ENCODE measurements around the gene KRTAP5-7. TPM values are rescaled to one million over a fixed set of nuclear protein-coding genes. Genes with fewer than 3 reads are reported as not detected.

KRTAP5-7 gene
- total RNA-seq, 1 donor from 2014 or later = not detected

Other genes starting within 250 kb of the KRTAP5-7 start
- gene DHCR7, start 78.9 kb upstream of the KRTAP5-7 start, total RNA-seq = 38.3 and 38.6 TPM in 2 replicates
- 67.9 and 69.7 TPM in 2 replicates for gene NADSYN1, start 74.1 kb upstream of the KRTAP5-7 start, total RNA-seq
- not detected in 2 replicates for gene KRTAP5-8, start 10.8 kb downstream of the KRTAP5-7 start, total RNA-seq
- not detected in 2 replicates for gene KRTAP5-9, start 21.2 kb downstream of the KRTAP5-7 start, total RNA-seq
- gene KRTAP5-10, start 38.3 kb downstream of the KRTAP5-7 start, total RNA-seq = under 0.01 TPM in 1 of 2 replicates, not detected in the other
- not detected in 2 replicates for gene KRTAP5-11, start 55.6 kb downstream of the KRTAP5-7 start, total RNA-seq

Measured in lung microvascular endothelial cell (primary cell).